H1 (cell line): ENCODE data around the gene FLNC.

ENCODE experiments used
- BACH1 ChIP-seq: IDR thresholded peaks from 2 replicates; pipeline ENCODE4 v1.6.1; 2012; ENCODE audit warnings: low read length, improper control_type of control experiment
- CBX5 ChIP-seq: fragments of 300-800, 300-1000 bp; sonication (generic); IDR thresholded peaks from 2 replicates; pipeline ENCODE4 v1.7.1; 2016; ENCODE audit warnings: antibody characterized with exemption, low read length, low read depth
- CEBPB ChIP-seq: IDR thresholded peaks from 2 replicates; pipeline ENCODE4 v1.6.1; 2012; ENCODE audit warnings: low read depth, low read length
- CREB1 ChIP-seq: IDR thresholded peaks from 2 replicates; pipeline ENCODE4 v1.6.1; 2012; ENCODE audit warnings: inconsistent platforms
- POLR2A ChIP-seq, 2 experiments: IDR thresholded peaks; 1 replicate in 1 of 2; 2 replicates in 1 of 2; pipeline ENCODE4 v1.6.1; 2011; ENCODE audit warnings: low read depth in 2 of 2, low read length in 2 of 2, mild to moderate bottlenecking in 2 of 2; ENCODE audit errors: control extremely low read depth in 1 of 2
- SRF ChIP-seq: IDR thresholded peaks from 2 replicates; pipeline ENCODE4 v1.6.1; 2011; ENCODE audit warnings: mild to moderate bottlenecking, low read depth, low read length, moderate library complexity
- TF ChIP-seq, protein P1 (sequence below), 3 experiments: IDR thresholded peaks; 1 replicate in 2 of 3; 2 replicates in 1 of 3; pipeline versions ENCODE4 v1.5.1 to v1.6.1; 2011; ENCODE audit warnings: low read length in 3 of 3, mild to moderate bottlenecking in 3 of 3, inconsistent platforms in 2 of 3, low read depth in 1 of 3, moderate library complexity in 1 of 3; ENCODE audit not compliant: insufficient read depth in 1 of 3; ENCODE audit errors: control extremely low read depth in 1 of 3

DNA sequence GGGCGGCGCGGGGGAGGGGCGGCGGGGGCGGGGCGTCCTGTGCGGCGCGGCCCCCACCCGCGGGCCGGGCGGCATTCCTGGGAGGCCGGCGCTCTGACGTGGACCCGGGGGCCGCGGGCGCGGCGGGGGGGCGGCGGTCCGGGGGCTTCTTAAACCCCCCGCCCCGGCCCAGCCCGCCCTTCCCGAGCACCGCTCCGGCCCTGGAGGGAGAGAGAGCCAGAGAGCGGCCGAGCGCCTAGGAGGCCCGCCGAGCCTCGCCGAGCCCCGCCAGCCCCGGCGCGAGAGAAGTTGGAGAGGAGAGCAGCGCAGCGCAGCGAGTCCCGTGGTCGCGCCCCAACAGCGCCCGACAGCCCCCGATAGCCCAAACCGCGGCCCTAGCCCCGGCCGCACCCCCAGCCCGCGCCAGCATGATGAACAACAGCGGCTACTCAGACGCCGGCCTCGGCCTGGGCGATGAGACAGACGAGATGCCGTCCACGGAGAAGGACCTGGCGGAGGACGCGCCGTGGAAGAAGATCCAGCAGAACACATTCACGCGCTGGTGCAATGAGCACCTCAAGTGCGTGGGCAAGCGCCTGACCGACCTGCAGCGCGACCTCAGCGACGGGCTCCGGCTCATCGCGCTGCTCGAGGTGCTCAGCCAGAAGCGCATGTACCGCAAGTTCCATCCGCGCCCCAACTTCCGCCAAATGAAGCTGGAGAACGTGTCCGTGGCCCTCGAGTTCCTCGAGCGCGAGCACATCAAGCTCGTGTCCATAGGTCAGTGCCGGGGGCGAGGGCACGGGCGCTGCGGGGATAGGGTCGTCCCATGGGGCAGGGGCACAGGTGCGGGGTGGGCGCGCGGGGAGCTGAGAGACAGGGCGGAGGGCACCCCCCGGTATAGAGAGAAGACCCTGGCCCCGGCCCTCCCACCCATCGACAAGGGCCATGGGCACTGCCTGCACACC is at the start of gene FLNC:
- TF ChIP-seq CREB1 (no peak), POLR2A (IDR thresholded peaks at IDR 0.05; ENCODE audit: control extremely low read depth in 1 of 2, low read depth in 2 of 2, low read length in 2 of 2) (no peak), BACH1 (no peak), CEBPB (no peak), SRF (no peak), CBX5 (no peak)
- TF ChIP-seq, protein P1, sequence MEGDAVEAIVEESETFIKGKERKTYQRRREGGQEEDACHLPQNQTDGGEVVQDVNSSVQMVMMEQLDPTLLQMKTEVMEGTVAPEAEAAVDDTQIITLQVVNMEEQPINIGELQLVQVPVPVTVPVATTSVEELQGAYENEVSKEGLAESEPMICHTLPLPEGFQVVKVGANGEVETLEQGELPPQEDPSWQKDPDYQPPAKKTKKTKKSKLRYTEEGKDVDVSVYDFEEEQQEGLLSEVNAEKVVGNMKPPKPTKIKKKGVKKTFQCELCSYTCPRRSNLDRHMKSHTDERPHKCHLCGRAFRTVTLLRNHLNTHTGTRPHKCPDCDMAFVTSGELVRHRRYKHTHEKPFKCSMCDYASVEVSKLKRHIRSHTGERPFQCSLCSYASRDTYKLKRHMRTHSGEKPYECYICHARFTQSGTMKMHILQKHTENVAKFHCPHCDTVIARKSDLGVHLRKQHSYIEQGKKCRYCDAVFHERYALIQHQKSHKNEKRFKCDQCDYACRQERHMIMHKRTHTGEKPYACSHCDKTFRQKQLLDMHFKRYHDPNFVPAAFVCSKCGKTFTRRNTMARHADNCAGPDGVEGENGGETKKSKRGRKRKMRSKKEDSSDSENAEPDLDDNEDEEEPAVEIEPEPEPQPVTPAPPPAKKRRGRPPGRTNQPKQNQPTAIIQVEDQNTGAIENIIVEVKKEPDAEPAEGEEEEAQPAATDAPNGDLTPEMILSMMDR (IDR thresholded peaks at IDR 0.05; ENCODE audit: control extremely low read depth in 1 of 3, insufficient read depth in 1 of 3, low read depth in 1 of 3, low read length in 3 of 3) = no peak
